SKM-1 (cell line): ENCODE data around the gene PLXNA1.

ENCODE experiments used
- DNase-seq: peaks from one replicate; lab custom pipeline; 2025; ENCODE audit not compliant: unreplicated experiment; lab: John Stamatoyannopoulos, UW

PLXNA1 gene

DNA sequence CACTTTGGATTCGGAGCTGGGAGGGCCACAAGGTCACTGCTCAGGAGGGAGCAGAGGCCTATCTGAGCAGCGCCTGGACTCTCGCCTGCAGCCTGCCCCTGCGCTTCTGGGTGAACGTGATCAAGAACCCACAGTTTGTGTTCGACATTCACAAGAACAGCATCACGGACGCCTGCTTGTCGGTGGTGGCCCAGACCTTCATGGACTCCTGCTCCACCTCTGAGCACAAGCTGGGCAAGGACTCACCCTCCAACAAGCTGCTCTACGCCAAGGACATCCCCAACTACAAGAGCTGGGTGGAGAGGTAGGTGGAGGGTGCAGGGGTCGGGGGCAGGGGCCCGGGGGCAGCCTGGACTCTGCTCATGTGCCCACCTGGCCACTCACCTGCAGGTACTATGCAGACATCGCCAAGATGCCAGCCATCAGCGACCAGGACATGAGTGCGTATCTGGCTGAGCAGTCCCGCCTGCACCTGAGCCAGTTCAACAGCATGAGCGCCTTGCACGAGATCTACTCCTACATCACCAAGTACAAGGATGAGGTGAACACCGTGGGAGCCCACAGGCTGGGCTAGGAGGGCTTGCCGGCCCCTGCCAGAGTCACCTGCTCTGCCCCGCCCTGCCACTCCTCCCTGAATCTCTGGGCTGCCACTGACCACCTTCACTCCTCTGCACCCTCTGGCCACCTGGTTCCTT is 49.5 kb downstream of the PLXNA1 start:
- no peak for DNase-seq
